Fibroblast of lung (primary cell): ENCODE results near the gene ATRNL1. TPM values are rescaled to one million over a fixed set of nuclear protein-coding genes. Genes with fewer than 3 reads are reported as not detected.

Experiments
- DNase-seq, 2 donors: peaks; one replicate each; pipeline versions ENCODE4 v3.0.0 to v3.0.0-alpha.2; 2010; ENCODE audit warnings: low read depth in 2 of 2
- H2AFZ ChIP-seq: 2 replicates; pipeline ENCODE4 v1.5.1; 2012; ENCODE audit warnings: low read length, control low read depth, inconsistent platforms
- H3K27ac ChIP-seq: 2 replicates; pipeline ENCODE4 v1.5.1; 2011; ENCODE audit warnings: low read length, control low read depth; ENCODE audit not compliant: insufficient read depth
- H3K27me3 ChIP-seq: 2 replicates; pipeline ENCODE4 v1.5.1; 2011; ENCODE audit warnings: mild to moderate bottlenecking, low read length; ENCODE audit not compliant: control insufficient read depth, insufficient read depth
- H3K36me3 ChIP-seq: 2 replicates; pipeline ENCODE4 v1.5.1; 2011; ENCODE audit warnings: low read length; ENCODE audit not compliant: control insufficient read depth, insufficient read depth
- H3K4me1 ChIP-seq: 2 replicates; pipeline ENCODE4 v1.5.1; 2011; ENCODE audit warnings: low read length; ENCODE audit not compliant: control insufficient read depth, insufficient read depth; ENCODE audit errors: extremely low read depth
- H3K4me2 ChIP-seq: 2 replicates; pipeline ENCODE4 v1.5.1; 2011; ENCODE audit warnings: low read length, control low read depth; ENCODE audit not compliant: insufficient read depth; ENCODE audit errors: extremely low read depth
- H3K4me3 ChIP-seq, 4 experiments: fragments of 200-600 bp in 1 of 4; sonication (generic) in 1 of 4; replicated peaks in 1 of 4; 2 replicates each; pipeline ENCODE4 v1.5.1; 2011 to 2016; ENCODE audit warnings: low read length in 4 of 4, low read depth in 3 of 4, mild to moderate bottlenecking in 3 of 4, control low read depth in 2 of 4, inconsistent platforms in 1 of 4, mixed read lengths in 1 of 4; ENCODE audit not compliant: insufficient read depth in 1 of 4; ENCODE audit errors: control extremely low read depth in 1 of 4
- H3K79me2 ChIP-seq: 2 replicates; pipeline ENCODE4 v1.5.1; 2012; ENCODE audit warnings: mild to moderate bottlenecking, low read length, inconsistent platforms; ENCODE audit not compliant: control insufficient read depth, insufficient read depth
- H3K9ac ChIP-seq: 2 replicates; pipeline ENCODE4 v1.5.1; 2011; ENCODE audit warnings: mild to moderate bottlenecking, low read length, control low read depth; ENCODE audit not compliant: insufficient read depth
- H3K9me3 ChIP-seq: 2 replicates; pipeline ENCODE4 v1.5.1; 2012; ENCODE audit warnings: low read depth, low read length; ENCODE audit not compliant: control insufficient read depth, insufficient read depth
- H4K20me1 ChIP-seq: 2 replicates; pipeline ENCODE4 v1.5.1; 2011; ENCODE audit warnings: low read length; ENCODE audit not compliant: control insufficient read depth, insufficient read depth; ENCODE audit errors: extremely low read depth
- EZH2 ChIP-seq: IDR thresholded peaks from 2 replicates; pipeline ENCODE4 v1.5.1; 2012; ENCODE audit warnings: low read length, control low read depth, mild to moderate bottlenecking; ENCODE audit errors: missing control alignments
- polyA plus RNA-seq, 2 donors: library from polyadenylated mRNA; depleted of rRNA in 1 of 2; stranded (reverse) in 1 of 2; unstranded in 1 of 2; fragments of >200 nt; gene quantifications; 2 replicates each; pipeline ENCODE4 v1.2.1, GENCODE V29; 2011 to 2012; ENCODE audit warnings: missing spikeins in 1 of 2
- total RNA-seq: library from RNA; depleted of rRNA; stranded (reverse); fragments of >200 nt; gene quantifications from 2 replicates; pipeline ENCODE4 v1.2.1, GENCODE V29; 2014
- TF ChIP-seq, protein P1 (sequence below), 2 donors: IDR thresholded peaks in 1 of 2; conservative IDR thresholded peaks in 1 of 2; 1 replicate in 1 of 2; 2 replicates in 1 of 2; pipeline ENCODE4 v1.5.1; 2011 to 2012; ENCODE audit warnings: low read length in 2 of 2, control low read depth in 1 of 2, inconsistent platforms in 1 of 2, low read depth in 1 of 2, mild to moderate bottlenecking in 1 of 2

Gene ATRNL1
- total and polyA plus RNA-seq, 2 donors (not counting 1 experiment from before 2014, with no cell fraction given) = 0.33 TPM

- TF ChIP-seq EZH2 = no peak
- TF ChIP-seq, protein P1, sequence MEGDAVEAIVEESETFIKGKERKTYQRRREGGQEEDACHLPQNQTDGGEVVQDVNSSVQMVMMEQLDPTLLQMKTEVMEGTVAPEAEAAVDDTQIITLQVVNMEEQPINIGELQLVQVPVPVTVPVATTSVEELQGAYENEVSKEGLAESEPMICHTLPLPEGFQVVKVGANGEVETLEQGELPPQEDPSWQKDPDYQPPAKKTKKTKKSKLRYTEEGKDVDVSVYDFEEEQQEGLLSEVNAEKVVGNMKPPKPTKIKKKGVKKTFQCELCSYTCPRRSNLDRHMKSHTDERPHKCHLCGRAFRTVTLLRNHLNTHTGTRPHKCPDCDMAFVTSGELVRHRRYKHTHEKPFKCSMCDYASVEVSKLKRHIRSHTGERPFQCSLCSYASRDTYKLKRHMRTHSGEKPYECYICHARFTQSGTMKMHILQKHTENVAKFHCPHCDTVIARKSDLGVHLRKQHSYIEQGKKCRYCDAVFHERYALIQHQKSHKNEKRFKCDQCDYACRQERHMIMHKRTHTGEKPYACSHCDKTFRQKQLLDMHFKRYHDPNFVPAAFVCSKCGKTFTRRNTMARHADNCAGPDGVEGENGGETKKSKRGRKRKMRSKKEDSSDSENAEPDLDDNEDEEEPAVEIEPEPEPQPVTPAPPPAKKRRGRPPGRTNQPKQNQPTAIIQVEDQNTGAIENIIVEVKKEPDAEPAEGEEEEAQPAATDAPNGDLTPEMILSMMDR (conservative IDR thresholded peaks at IDR 0.05 in 1 of 2, IDR thresholded peaks at IDR 0.05 in 1 of 2; ENCODE audit: low read depth in 1 of 2, low read length in 2 of 2) = no peak
Measured at GRCh38 chr10:115491526-115492140, 398.5 kb downstream of the ATRNL1 start.

GRCh38 chr10:115503546-115503945, 410.4 kb downstream of the ATRNL1 start:
- Histone ChIP-seq H3K27me3 (no peaks in the 10 kb centered on the region), H3K9me3 (no peaks in the 10 kb centered on the region), H3K4me2 (no peak overlapping the region), H3K36me3 (no peaks in the 10 kb centered on the region), H2AFZ (no peak overlapping the region), H3K9ac (no peak overlapping the region), H3K79me2 (no peaks in the 10 kb centered on the region), H4K20me1 (no peaks in the 10 kb centered on the region), H3K4me1 (no peaks in the 10 kb centered on the region), H3K27ac (no peak overlapping the region), H3K4me3 (no peak overlapping the region)
- DNase-seq = no peak
- TF ChIP-seq EZH2 = no peak
- TF ChIP-seq, protein P1 (conservative IDR thresholded peaks at IDR 0.05 in 1 of 2, IDR thresholded peaks at IDR 0.05 in 1 of 2; ENCODE audit: low read depth in 1 of 2, low read length in 2 of 2) = no peak

More at GRCh38 chr10:115491526-115492140, 398.5 kb downstream of the ATRNL1 start:
- Histone ChIP-seq H3K27ac (no peak overlapping the region), H3K9me3 (no peaks in the 10 kb centered on the region), H3K4me2 (no peak overlapping the region), H3K9ac (no peak overlapping the region), H4K20me1 (no peaks in the 10 kb centered on the region), H3K4me3 (no peak overlapping the region), H3K36me3 (no peaks in the 10 kb centered on the region), H3K27me3 (no peaks in the 10 kb centered on the region), H3K79me2 (no peaks in the 10 kb centered on the region), H3K4me1 (no peaks in the 10 kb centered on the region), H2AFZ (no peak overlapping the region)
- DNase-seq = no peak

- no peak overlapping the region for H2AFZ ChIP-seq
- no peak overlapping the region for H3K27ac ChIP-seq
- H3K79me2 ChIP-seq = no peaks in the 10 kb centered on the region
- H3K9me3 ChIP-seq = no peaks in the 10 kb centered on the region
- no peak overlapping the region for H3K4me2 ChIP-seq
- H3K9ac ChIP-seq = no peak overlapping the region
- no peaks in the 10 kb centered on the region for H3K4me1 ChIP-seq
- no peak overlapping the region for H3K4me3 ChIP-seq
- H3K36me3 ChIP-seq = no peaks in the 10 kb centered on the region
- no peaks in the 10 kb centered on the region for H4K20me1 ChIP-seq
- TF ChIP-seq, protein P1 (conservative IDR thresholded peaks at IDR 0.05 in 1 of 2, IDR thresholded peaks at IDR 0.05 in 1 of 2; ENCODE audit: low read depth in 1 of 2, low read length in 2 of 2) = no peak
- TF ChIP-seq EZH2 = no peak
- no peaks in the 10 kb centered on the region for H3K27me3 ChIP-seq
- no peak for DNase-seq
Measured at GRCh38 chr10:115514895-115515294, 421.7 kb downstream of the ATRNL1 start.
